ENCODE measurements around the gene RFTN2. TPM values are rescaled to one million over a fixed set of nuclear protein-coding genes. Genes with fewer than 3 reads are reported as not detected.

Gene RFTN2
- polyA plus RNA-seq, 1 donor from 2014 or later: 0.06 TPM

DNA sequence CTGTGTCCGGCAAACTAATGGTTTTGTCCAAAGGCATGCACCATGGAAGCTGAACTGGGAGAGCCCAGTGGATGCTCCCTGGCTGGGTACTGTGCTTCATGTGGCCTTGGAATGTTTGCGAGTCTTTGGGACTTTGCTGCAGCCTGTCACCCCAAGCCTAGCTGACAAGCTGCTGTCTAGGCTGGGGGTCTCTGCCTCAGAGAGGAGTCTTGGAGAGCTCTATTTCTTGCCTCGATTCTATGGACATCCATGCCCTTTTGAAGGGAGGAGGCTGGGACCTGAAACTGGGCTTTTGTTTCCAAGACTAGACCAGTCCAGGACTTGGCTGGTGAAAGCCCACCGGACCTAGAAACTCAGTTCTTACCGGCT is 31.4 kb upstream of the RFTN2 start:
- Histone ChIP-seq H3K9me2 (ENCODE audit: insufficient read depth, low read length) (no peaks in the 10 kb centered on the region), H3K4me2 (ENCODE audit: low read length) (peak overlapping the region; percentile 70), H3K4me3 (ENCODE audit: low read length) (peak overlapping the region; percentile 87), H3K36me3 (ENCODE audit: insufficient read depth, low read length) (no peaks in the 10 kb centered on the region), H3K27me3 (ENCODE audit: insufficient read depth, low read depth, low read length) (no peaks in the 10 kb centered on the region), H3F3A (ENCODE audit: insufficient read depth, low read length, poor library complexity, severe bottlenecking) (no peaks in the 10 kb centered on the region), H3K9me3 (ENCODE audit: low read length) (no peaks in the 10 kb centered on the region), H2AFZ (ENCODE audit: low read depth, low read length) (no peak overlapping the region), H4K20me1 (ENCODE audit: insufficient read depth) (no peaks in the 10 kb centered on the region), H3K27ac (ENCODE audit: low read length) (no peak overlapping the region), H3K9ac (ENCODE audit: low read length) (no peak overlapping the region), H3K79me2 (replicated peaks; ENCODE audit: insufficient read depth, low read length) (peaks cover 13% of the 10 kb centered on the region)
- TF ChIP-seq, protein P1, sequence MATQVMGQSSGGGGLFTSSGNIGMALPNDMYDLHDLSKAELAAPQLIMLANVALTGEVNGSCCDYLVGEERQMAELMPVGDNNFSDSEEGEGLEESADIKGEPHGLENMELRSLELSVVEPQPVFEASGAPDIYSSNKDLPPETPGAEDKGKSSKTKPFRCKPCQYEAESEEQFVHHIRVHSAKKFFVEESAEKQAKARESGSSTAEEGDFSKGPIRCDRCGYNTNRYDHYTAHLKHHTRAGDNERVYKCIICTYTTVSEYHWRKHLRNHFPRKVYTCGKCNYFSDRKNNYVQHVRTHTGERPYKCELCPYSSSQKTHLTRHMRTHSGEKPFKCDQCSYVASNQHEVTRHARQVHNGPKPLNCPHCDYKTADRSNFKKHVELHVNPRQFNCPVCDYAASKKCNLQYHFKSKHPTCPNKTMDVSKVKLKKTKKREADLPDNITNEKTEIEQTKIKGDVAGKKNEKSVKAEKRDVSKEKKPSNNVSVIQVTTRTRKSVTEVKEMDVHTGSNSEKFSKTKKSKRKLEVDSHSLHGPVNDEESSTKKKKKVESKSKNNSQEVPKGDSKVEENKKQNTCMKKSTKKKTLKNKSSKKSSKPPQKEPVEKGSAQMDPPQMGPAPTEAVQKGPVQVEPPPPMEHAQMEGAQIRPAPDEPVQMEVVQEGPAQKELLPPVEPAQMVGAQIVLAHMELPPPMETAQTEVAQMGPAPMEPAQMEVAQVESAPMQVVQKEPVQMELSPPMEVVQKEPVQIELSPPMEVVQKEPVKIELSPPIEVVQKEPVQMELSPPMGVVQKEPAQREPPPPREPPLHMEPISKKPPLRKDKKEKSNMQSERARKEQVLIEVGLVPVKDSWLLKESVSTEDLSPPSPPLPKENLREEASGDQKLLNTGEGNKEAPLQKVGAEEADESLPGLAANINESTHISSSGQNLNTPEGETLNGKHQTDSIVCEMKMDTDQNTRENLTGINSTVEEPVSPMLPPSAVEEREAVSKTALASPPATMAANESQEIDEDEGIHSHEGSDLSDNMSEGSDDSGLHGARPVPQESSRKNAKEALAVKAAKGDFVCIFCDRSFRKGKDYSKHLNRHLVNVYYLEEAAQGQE (IDR thresholded peaks at IDR 0.05; ENCODE audit: borderline replicate concordance): no peak
- TF ChIP-seq, protein P2, sequence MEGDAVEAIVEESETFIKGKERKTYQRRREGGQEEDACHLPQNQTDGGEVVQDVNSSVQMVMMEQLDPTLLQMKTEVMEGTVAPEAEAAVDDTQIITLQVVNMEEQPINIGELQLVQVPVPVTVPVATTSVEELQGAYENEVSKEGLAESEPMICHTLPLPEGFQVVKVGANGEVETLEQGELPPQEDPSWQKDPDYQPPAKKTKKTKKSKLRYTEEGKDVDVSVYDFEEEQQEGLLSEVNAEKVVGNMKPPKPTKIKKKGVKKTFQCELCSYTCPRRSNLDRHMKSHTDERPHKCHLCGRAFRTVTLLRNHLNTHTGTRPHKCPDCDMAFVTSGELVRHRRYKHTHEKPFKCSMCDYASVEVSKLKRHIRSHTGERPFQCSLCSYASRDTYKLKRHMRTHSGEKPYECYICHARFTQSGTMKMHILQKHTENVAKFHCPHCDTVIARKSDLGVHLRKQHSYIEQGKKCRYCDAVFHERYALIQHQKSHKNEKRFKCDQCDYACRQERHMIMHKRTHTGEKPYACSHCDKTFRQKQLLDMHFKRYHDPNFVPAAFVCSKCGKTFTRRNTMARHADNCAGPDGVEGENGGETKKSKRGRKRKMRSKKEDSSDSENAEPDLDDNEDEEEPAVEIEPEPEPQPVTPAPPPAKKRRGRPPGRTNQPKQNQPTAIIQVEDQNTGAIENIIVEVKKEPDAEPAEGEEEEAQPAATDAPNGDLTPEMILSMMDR (IDR thresholded peaks at IDR 0.05; ENCODE audit: poor library complexity, severe bottlenecking): no peak
- TF ChIP-seq EP300 (conservative IDR thresholded peaks at IDR 0.05; ENCODE audit: poor library complexity, severe bottlenecking) (no peak), SMC3 (conservative IDR thresholded peaks at IDR 0.05; ENCODE audit: poor library complexity) (no peak), MXI1 (conservative IDR thresholded peaks at IDR 0.05; ENCODE audit: poor library complexity, severe bottlenecking) (no peak), EZH2 (IDR thresholded peaks at IDR 0.05; ENCODE audit: borderline replicate concordance, insufficient read depth, low read length, poor library complexity, severe bottlenecking) (no peak), POLR2AphosphoS5 (IDR thresholded peaks at IDR 0.05) (no peak), TAF1 (IDR thresholded peaks at IDR 0.05; ENCODE audit: low read depth) (no peak), RAD21 (conservative IDR thresholded peaks at IDR 0.05) (no peak)

DNA sequence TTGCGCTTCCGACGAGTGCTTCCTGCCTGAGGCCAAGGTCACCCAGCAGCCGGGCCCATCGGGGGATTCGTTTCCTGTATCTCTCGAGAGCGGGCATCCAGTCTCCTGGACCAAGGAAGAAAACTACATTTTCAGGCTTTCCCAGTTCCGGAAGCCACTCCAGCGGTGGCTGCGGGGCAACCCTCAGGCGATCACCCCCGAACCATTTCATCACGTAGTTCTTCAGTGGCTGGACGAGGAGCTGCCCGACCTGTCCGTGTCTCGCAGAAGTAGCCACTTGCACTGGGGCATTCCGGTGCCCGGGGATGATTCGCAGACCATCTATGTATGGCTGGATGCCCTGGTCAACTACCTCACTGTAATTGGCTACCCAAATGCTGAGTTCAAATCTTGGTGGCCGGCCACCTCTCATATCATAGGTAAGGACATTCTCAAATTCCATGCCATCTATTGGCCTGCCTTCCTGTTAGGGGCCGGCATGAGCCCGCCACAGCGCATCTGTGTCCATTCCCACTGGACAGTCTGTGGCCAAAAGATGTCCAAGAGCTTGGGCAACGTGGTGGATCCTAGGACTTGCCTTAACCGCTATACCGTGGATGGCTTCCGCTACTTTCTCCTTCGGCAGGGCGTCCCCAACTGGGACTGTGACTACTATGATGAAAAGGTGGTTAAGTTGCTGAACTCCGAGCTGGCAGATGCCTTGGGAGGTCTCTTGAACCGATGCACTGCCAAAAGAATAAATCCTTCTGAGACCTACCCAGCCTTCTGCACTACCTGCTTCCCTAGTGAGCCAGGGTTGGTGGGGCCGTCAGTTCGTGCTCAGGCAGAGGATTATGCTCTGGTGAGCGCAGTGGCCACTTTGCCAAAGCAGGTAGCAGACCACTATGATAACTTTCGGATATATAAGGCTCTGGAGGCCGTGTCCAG is 30.8 kb upstream of the RFTN2 start:
- peak overlapping the region; percentile 56 for H2AFZ ChIP-seq (ENCODE audit: low read depth, low read length)
- H3K9me3 ChIP-seq (ENCODE audit: low read length): no peaks in the 10 kb centered on the region
- H3K4me3 ChIP-seq (ENCODE audit: low read length): peak overlapping the region; percentile 87
- no peak for TF ChIP-seq EZH2 (IDR thresholded peaks at IDR 0.05; ENCODE audit: borderline replicate concordance, insufficient read depth, low read length, poor library complexity, severe bottlenecking)
- no peak for TF ChIP-seq RAD21 (conservative IDR thresholded peaks at IDR 0.05)
- no peak for TF ChIP-seq EP300 (conservative IDR thresholded peaks at IDR 0.05; ENCODE audit: poor library complexity, severe bottlenecking)
- TF ChIP-seq, protein P2 (IDR thresholded peaks at IDR 0.05; ENCODE audit: poor library complexity, severe bottlenecking): no peak
- TF ChIP-seq, protein P1 (IDR thresholded peaks at IDR 0.05; ENCODE audit: borderline replicate concordance): no peak
- no peak for TF ChIP-seq MXI1 (conservative IDR thresholded peaks at IDR 0.05; ENCODE audit: poor library complexity, severe bottlenecking)
- TF ChIP-seq TAF1 (IDR thresholded peaks at IDR 0.05; ENCODE audit: low read depth): no peak
- TF ChIP-seq POLR2AphosphoS5 (IDR thresholded peaks at IDR 0.05): no peak
- no peak for TF ChIP-seq SMC3 (conservative IDR thresholded peaks at IDR 0.05; ENCODE audit: poor library complexity)
- no peaks in the 10 kb centered on the region for H3K9me2 ChIP-seq (ENCODE audit: insufficient read depth, low read length)
- peak overlapping the region; percentile 70 for H3K4me2 ChIP-seq (ENCODE audit: low read length)
- H3K27ac ChIP-seq (ENCODE audit: low read length): no peak overlapping the region
- H4K20me1 ChIP-seq (ENCODE audit: insufficient read depth): no peaks in the 10 kb centered on the region
- H3K36me3 ChIP-seq (ENCODE audit: insufficient read depth, low read length): no peaks in the 10 kb centered on the region
- peaks cover 13% of the 10 kb centered on the region for H3K79me2 ChIP-seq (replicated peaks; ENCODE audit: insufficient read depth, low read length)
- no peaks in the 10 kb centered on the region for H3F3A ChIP-seq (ENCODE audit: insufficient read depth, low read length, poor library complexity, severe bottlenecking)
- peak overlapping the region; percentile 60 for H3K9ac ChIP-seq (ENCODE audit: low read length)
- H3K27me3 ChIP-seq (ENCODE audit: insufficient read depth, low read depth, low read length): no peaks in the 10 kb centered on the region

Data from neural cell (in vitro differentiated cells).